Fibroblast of lung (primary cell): ENCODE data around the gene CALM3.

ENCODE experiments used
- CTCF ChIP-seq, 2 donors: IDR thresholded peaks in 1 of 2; conservative IDR thresholded peaks in 1 of 2; 1 replicate in 1 of 2; 2 replicates in 1 of 2; pipeline ENCODE4 v1.5.1; 2011 to 2012; ENCODE audit warnings: low read length in 2 of 2, control low read depth in 1 of 2, inconsistent platforms in 1 of 2, low read depth in 1 of 2, mild to moderate bottlenecking in 1 of 2
- EZH2 ChIP-seq: IDR thresholded peaks from 2 replicates; pipeline ENCODE4 v1.5.1; 2012; ENCODE audit warnings: low read length, control low read depth, mild to moderate bottlenecking; ENCODE audit errors: missing control alignments

DNA sequence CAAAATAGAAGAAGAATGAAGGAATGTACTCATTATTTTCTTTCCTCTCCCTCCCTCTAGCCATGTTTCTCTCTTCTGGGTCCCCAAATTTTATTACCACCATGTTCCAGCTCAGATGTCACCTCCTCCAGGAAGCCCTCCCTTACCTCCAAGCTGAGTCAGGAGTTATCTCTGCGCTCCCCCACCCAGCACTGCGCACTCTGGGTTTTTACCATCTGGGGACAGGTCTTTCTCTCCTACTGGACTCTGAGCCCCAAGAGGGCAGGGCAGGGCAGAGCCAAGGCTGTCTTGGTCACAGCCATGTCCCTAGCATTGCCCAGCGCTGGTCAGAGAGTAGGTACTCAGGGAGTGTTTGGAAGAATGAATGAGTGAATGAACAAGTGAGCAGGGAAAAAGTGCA, 32.0 kb downstream of the CALM3 start:
- TF ChIP-seq CTCF (conservative IDR thresholded peaks at IDR 0.05 in 1 of 2, IDR thresholded peaks at IDR 0.05 in 1 of 2; ENCODE audit: low read depth in 1 of 2, low read length in 2 of 2) (no peak), EZH2 (no peak)
